Germinal center (tissue), 1 donor: ENCODE data around the gene DNAH7.

Experiments
- DNase-seq: peaks from one replicate; pipeline ENCODE4 v3.0.0; 2012; ENCODE audit warnings: mixed read lengths, low spot score

The DNAH7 gene

DNA sequence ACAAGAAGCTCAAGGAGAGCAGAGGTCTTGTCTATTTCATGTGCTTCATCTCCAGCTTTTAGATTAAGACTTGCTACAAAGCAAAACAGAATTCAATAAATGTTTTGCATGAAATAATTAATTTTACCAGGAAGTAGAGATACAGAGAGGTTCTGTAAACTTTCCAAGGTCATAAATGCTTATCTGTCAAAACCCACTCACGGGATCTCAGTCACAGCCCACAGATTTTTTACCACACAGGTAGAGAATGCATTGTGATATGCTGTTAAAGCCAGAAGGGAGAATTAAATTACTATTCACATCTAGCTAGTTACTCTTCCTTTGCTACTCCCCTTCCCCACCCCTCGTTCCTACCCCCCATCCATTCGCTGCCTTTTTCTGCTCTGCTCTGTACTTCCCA lies 205.5 kb downstream of the DNAH7 start:
- DNase-seq = no peak

DNA sequence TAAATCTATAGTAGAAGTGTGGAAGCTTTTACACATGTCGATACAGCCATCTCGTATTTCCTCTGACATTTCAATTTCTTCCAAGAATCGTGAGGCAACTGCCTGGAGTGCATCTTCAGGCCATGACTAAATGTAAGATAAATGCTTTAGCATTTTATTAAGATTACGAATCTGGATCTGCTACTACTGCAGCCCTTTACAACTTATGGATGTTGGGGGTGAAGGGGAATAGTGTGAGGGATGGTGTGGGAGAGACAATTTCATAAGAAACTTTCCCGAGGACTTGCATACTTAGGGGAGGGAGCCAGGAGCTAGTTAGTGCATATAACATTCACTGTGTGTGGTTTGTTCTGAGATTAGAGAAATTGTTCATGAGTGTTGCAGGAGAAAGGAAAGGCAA lies 206.8 kb downstream of the DNAH7 start:
- DNase-seq = no peak

DNA sequence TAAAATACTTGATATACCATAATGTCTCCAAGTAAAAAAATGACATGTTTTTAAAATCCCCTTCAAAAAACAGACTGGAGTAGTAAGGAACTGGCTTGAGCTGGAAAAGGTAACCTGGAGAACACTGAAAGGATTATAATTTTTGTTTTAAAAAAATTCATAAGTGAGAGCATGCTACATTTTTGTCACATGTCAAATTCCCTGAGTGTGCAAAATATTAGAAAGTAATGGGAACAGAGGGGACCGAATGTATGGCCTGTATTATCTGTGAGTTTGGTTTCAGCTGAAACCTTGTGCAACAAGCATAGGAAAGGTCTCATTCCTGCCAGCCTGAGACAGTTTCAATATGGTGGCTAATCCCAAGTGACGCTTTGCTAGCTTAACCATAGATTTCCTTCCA lies 209.1 kb downstream of the DNAH7 start:
- no peak for DNase-seq

DNA sequence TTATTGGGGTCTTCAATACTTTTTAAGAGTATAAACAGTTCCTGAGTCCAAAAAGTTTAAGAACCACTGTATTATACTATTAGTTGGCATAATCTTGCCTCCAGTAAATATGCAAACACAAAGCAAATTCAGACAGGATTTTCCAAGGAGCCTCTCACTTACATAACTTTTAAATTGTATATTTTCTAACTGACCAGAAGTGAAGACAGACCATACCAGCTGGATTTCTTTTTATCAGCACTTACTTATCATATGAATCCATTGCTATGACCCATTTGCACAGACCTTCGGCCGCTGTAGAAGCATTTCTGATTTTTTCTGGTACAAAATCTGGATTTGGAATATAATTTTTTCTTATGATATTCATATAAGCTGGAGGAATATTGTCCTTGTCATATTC lies 211.5 kb downstream of the DNAH7 start:
- no peak for DNase-seq

DNA sequence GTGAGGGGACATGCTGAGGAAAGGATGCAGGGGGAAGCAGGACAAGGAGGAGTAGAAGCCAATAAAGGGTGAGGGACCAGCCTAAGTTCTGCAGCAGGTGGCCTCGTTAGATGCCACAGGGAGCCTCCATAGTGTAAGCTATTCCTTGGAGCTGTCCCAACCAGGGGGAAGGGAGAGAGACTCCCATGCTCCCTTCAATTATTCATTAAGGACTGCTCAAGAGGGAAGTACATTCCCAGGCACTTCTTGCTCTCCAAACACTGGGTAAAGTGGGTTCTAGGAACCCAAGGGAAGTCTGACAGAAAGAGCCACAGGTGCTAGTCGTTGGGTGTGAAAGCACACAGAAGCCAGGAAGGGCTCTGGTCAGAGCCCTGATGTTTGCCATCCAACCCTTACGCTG lies 217.9 kb downstream of the DNAH7 start:
- DNase-seq = no peak

DNA sequence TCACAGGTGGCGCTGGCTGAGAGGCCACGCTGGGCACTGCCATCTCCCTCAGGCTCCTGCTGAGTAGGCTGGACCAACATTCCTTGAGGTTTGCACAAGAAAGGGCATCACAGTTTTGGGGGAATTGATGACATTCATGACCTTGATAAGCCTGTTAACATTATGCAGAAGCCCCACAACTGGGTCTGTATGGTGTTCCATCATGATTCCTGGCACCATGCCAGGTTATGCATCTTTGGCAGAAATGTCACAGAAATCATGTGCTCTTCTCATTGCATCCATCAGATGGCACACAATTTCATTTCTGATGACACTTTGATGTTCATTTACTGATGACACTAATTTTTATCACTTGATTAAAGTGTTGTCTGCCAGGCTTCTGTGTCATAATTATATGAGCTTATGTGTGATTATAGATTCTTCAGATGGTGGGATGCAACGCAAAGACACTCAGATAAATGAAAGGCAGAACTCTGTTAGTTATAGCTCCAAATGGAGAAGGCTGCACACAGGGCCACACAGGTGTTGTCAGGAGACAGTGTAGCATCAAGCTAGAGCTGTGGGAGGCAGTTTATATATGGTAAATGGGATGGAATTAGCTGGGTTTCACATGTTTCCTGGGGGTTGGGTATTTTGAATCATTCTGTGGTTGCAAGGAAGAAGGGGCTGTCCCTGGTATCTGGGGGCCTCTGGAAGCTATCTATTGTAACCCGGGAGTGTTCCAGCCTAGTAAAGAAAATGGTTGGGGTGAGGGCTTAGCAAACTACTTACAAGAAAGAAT lies 220.3 kb downstream of the DNAH7 start:
- no peak for DNase-seq

DNA sequence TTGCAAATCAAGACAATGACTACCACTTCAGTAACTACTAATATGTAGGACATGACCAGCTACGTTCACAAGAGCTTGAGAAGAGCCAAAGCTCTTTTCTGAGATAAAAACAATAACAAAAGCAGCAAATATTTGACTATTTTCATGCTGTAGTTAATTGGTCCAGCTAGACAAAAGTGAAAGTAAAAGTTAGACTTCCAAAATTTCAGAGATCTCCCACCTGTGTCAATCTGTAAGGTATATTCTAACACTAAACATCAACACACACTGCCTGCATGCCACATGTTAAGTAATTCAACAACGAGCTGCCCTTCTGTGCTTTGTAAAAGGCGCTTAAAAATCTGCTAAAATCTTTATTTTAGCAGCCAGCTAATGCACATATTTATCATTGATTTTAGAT lies 225.7 kb downstream of the DNAH7 start:
- DNase-seq = no peak

DNA sequence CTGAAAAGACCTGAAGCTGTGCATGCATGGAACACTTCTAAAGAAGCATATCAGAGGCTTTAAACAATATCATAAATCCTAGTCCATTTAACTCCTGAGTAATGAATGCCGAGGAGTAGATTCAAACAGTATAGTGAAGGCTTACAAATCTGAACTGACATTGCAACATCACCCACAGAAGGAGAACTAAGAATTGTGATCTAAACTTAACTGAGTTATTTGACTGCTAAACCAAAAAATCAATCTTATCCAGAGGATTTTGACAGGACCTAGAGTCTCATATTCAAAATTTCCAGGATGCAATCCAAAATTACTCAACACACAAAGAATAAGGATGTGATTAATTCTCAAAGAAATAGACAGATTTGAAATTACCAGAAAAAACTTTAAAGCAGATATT lies 230.6 kb downstream of the DNAH7 start:
- no peak for DNase-seq

DNA sequence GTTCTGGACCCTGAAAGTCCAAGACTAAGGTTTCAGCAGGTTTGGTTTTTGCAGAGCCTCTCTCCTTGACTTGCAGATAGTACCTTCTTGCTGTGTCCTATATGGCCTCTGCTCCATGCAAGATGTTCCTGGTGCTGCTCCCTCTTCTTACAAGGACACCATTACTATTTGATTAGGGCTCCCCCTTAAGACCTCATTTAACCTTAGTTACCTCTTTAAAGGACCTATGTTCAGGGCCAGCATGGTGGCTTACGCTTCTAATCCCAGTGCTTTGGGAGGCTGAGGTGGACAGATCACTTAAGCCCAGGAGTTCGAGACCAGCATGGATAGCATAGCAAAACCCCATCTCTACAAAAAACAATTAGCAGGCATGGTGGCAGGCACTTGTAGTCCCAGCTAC lies 232.6 kb downstream of the DNAH7 start:
- no peak for DNase-seq

DNA sequence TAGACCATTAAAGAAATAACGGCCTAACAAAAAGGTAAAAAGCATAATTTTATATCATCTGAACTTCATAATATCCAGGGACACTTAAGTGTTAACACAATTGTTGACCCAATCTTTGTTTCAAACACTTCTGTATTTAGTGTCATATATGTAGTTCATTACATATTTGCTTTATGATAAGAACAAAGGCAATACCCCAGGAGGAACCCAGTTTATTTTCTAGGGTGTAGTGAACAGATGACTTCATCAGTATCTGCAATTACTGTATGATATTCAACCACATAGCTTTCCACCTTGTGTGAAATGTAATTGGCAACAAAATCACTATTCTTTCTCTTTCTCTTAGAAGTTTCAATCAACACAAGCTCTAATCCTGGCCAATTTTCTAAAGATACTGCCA lies 233.8 kb downstream of the DNAH7 start:
- DNase-seq = no peak

DNA sequence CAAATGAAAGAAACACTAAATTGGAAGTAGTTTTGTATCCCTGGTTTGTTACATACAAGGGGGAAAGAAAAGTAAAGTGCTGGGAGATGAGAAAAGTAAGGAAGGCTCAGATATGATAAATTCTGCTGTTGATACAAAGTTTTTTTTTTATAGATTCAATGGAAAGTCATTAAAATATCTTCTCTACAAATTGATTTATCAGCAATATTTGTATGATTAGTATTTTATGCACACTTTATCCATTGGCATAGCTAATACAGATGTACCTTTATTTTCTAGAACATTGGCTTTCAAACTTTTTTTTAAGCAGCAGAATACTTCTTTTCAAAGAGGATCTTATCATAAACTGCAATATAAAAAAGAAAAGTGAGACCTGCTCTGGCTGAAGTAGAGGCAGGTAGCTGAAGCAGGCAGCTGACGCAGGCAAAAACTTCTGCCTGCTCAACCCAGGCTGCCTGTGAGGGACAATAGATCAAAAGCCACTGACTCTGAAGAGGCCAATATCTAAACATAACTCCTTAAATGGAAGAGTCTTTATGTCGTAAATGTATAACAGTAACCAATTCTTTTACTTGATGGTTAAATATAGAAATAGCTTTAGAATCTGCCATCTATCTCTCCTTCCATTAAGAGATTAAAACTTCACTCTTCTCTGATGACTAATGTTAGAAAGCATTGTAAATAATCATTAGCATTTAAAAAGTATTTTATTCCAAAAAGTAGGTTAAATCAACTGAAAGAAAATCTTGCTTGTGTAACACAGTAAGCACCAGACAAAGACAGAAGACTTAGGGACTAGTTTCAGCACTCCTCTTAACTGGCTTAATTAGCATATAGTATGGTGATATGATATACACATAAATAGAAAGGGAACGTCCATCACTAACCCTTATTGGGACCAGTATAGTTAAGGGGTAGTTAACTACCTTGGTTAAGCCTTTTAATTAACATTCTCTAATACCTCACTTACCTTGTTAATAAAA lies 237.4 kb downstream of the DNAH7 start:
- DNase-seq = no peak

DNA sequence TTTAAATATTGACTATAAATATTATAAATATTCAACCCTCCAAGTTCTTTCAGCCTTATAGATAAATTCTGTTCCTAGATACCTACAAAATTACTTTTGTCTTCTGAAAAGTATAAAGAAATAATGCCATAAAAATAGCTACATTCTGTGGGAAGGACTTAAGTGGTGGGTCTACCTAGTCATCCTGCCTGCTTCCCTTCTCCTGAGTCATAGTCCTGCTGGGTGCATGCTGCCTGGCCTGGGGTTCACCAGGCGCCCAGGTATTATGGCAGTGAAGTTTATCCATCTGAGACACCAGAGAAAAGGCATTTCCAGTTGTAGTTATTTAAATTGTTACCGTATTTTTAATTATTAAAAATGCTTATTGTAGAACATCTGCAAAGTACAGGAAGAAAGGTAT lies 244.2 kb downstream of the DNAH7 start:
- no peak for DNase-seq

DNA sequence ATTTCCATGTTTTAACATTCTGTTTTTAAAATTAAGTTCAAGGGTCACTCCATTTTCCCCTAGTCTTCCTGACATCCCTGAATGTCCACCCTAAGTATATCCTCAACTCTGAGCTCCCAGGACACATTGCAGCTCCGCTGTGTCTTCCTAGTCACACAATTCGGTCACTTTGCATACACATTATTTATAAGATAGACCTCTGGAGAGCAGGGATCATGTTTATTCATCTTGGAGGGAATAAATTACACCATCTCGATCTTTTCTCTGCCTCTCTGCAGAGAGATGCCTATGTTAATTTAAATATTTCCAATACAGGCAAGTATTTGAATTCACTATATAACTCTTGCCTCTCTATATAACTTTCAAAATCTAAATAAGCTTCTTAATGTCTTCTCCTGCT lies 245.4 kb downstream of the DNAH7 start:
- no peak for DNase-seq

DNA sequence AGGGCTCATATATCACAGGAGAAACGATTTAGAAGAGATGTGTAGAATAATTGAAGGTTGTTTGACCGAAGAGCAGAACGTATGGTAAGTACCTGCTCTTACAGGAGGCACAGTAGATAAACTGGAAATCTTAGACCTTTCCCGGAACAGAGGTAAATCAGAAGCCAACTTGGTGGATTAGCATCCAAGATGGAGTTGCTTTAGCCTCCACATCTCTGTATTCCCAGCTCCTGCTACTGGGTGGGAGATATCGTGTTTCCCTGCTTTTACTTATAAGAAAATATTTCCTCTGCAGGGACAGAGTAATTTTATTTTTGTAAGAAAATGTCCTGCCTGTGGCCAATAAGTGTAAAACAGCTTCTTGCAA lies 247.1 kb downstream of the DNAH7 start:
- no peak for DNase-seq

DNA sequence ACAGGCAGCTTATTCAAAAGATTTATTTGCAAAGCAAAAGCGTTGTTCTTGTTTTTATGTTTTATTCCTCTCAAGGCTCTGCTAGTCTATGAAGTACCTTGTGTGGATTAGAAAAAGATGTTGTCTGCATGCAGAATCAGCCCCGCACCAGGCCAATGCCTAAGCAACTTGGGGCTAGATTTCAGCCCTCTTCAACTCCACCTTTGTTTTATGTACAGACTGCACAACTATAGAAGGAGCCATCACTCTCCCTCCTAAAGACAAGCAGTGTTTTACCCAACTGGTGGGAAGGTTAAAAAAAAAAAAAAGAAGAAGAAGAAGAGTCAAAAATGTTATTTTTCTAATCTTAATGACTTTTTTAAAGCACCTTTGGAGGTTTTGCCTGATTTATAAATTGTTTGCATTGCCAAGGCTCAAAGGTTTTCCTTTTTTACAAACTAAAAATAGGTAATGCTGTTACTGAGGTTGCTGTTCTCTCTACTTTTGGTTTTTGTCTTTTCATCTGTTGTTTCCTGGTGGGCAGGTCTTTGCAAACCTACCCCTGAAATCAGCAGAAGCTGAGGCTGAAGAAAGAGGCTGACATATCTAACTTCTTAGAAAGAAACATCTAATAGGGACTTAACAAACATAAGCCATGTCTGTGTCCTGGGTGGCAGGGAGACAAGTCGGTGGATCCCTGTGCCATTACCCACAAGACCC lies 247.6 kb downstream of the DNAH7 start:
- no peak for DNase-seq

DNA sequence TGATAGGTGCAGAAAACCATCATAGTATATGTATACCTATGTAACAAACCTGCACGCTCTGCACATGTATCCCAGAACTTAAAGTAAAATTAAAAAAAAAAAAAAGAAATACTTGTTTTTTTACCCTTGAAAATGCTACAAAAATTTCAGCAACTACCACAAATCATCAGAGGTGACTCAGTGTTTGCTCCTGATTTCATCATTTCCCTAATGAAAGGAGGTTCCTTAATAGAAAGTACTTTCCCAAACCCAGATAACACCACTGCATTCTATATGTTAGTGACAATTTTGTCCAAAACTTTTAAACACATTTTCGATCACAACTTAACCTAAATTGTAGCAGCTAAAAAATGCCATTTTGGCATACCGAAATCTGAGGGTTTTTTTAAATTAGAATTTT lies 248.3 kb downstream of the DNAH7 start:
- no peak for DNase-seq

DNA sequence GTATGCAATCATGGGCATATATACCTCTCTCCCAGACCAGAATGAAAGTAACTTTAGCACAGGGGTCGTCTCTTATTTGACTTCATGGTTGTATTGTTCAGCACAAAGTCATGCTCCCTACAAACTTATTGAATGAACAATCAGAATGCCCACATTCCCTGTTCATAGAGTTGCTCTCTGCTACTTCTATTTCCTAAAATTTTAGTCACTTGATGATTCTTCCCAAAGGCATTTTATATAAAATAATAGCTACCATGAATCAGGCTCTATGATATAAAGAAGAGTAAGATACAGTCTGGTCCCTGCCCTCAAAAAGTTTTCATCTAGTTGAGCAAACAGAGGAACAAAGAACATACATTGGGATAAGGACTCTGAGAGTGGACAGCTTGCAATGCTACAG lies 249.4 kb downstream of the DNAH7 start:
- DNase-seq = no peak

DNA sequence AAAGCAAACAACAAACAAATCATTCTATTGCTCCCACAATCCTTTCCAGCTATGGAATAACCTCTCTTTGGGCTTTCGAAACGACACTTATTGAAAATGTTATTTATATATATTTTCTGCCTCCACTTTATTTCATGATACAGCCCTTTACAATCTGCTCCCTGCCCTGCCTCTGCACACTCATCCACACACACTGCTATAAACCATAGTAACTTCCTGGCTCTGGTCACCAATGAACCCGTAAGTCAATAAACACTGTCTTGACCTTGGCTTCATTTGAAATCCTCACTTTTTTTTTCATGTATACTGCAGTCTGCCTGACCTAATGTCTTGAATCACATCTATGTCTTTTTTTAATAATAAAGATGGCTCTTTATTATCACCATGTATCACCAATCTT lies 250.1 kb downstream of the DNAH7 start:
- DNase-seq = no peak

DNA sequence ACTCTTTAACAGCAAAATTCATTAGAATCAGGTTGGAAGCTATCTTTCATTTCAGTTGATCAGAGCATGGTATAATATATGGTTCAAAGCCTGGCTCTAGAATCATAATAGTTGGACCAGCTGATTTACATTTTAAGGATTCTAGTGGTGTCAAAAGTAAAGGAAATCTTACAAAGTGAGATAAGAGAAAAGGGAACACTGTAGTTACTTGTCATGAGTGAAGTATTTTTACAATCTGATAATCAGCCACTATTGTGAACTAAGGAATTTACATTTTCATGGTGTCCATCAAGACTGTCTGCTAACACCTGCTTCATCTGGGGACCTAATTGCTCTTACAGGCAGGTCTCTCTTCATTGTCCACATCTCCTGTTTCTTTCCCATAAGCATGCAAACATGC lies 250.5 kb downstream of the DNAH7 start:
- no peak for DNase-seq

DNA sequence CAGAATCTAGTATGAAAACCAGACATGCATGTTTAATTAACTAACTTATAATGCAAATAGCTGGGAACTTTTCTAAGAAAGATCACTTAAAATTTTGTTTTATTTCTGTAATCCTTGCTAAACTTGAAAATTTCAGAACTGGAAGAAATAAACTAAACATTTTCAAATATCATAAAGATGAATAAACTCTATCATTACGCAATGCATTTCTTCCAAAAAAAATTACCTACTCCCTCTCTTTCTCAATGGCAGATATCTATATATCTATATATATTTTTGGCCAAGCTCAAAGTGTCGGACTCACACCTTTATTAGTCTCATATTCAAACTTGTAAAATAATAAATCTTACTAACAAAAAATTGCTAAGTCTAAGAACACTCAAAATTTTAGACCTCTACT lies 253.6 kb downstream of the DNAH7 start:
- no peak for DNase-seq

DNA sequence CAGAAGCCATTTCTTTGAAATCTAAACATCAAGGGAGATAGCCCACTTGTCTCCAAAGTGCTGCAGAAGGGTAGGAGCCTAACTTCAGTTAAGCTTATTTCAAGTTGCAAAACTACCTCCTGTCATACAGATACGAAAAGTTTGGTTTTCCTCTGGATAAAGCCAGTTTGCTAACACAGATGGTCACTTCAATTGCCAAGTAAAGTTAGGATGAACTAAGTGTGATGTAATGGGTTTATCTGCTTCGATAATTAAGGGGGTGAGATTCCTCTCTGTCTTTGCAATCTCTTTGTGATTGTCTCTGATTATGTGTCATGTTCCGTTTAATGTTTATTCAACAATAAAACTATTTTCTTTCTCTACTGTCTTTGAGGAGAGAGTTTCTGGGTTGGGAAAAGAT lies 255.2 kb downstream of the DNAH7 start:
- DNase-seq = no peak

DNA sequence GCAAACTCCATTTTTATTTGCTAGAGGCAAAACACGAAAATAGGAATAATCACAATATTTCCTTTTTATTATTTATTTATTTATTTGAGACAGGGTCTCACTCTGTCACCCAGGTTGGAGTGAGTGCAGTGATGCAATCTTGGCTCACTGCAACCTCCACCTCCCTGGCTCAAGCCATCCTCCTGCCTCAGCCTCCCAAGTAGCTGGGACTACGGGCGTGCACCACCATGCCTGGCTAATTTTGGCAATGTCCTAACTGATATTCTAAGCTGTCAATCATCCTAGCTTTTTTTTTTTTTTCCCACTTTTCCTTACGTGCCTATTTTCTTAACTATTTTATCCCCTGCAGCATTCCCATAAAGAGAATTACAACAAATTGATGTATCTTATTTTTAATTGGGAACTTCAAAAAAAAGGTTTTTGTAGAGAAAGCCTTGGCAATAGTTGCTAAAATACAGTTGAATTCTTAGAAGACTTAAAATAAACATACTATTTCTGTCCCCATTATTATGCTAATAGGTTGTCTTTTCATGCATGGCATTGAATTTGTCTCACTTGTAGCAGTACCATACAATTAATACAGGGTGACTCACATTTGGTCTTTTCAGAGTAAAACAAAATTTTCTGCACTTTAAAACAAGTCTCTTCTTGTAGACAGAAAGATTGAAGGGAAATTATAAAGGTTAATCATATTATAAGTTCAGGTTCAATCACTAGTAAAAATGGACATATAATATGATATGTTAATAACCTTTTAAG lies 258.1 kb downstream of the DNAH7 start:
- DNase-seq = no peak
